Upper lobe of right lung (tissue), 1 donor: ENCODE measurements around the gene LMTK3. TPM values are rescaled to one million over a fixed set of nuclear protein-coding genes. Genes with fewer than 3 reads are reported as not detected.

Experiments
- ATAC-seq: fragments of 200-7000 bp; cut with Tn5 transposase; one replicate; pipeline ENCODE4 v1.9.1; 2020; ENCODE audit warnings: mild to moderate bottlenecking, moderate library complexity
- DNase-seq: peaks from one replicate; pipeline ENCODE4 v3.0.0-alpha.2; 2020
- H3K27ac ChIP-seq: fragments of 200-600 bp; one replicate; pipeline ENCODE4 v1.8.0; 2022
- H3K27me3 ChIP-seq: fragments of 200-600 bp; one replicate; pipeline ENCODE4 v1.8.0; 2022; ENCODE audit warnings: mild to moderate bottlenecking
- H3K36me3 ChIP-seq: fragments of 200-600 bp; one replicate; pipeline ENCODE4 v1.8.0; 2022
- H3K4me1 ChIP-seq: fragments of 200-600 bp; one replicate; pipeline ENCODE4 v1.8.0; 2022
- H3K4me3 ChIP-seq: fragments of 200-600 bp; one replicate; pipeline ENCODE4 v1.8.0; 2022; ENCODE audit warnings: mild to moderate bottlenecking
- H3K9me3 ChIP-seq: fragments of 200-600 bp; one replicate; pipeline ENCODE4 v1.8.0; 2022
- CTCF ChIP-seq: fragments of 200-600 bp; IDR thresholded peaks from one replicate; pipeline ENCODE4 v1.8.0; 2022; ENCODE audit warnings: antibody characterized with exemption
- intact Hi-C: fragments of 100-400 bp; cut with DNase I; formaldehyde crosslinking; loops from one replicate; pipeline ENCODE4 v1.11.0; 2022
- total RNA-seq: library from RNA; stranded (reverse); fragmentation: NEBNext Ultra II Directional; extraction: Animal tissue kit (Norgen Biotek cat#: 25700); gene quantifications from one replicate; pipeline ENCODE4 v1.2.1, GENCODE V29; 2021
- donor health status: DM: no; HTN: yes; CAD: no; lungs with severe emphysema.

Gene LMTK3
- total RNA-seq, 1 donor from 2014 or later: 7.1 TPM

- intact Hi-C loops: loop anchor here (10.0 kb wide), 1 partner anchor 86 kb away; no protein-coding TSS in a partner anchor
- H3K27ac ChIP-seq: no peak overlapping the region
- DNase-seq: no peak
- H3K4me1 ChIP-seq: peaks cover 11% of the 10 kb centered on the region
- no peak overlapping the region for H3K4me3 ChIP-seq
- peaks cover 32% of the 10 kb centered on the region for H3K27me3 ChIP-seq
- ATAC-seq: no peak
- no peak for TF ChIP-seq CTCF
- no peaks in the 10 kb centered on the region for H3K9me3 ChIP-seq
- H3K36me3 ChIP-seq: no peaks in the 10 kb centered on the region
Measured at GRCh38 chr19:48498595-48499311, 12.9 kb downstream of the LMTK3 start.

- intact Hi-C loops: loop anchor here (10.0 kb wide), 1 partner anchor 87 kb away; no protein-coding TSS in a partner anchor
- no peak overlapping the region for H3K4me3 ChIP-seq
Measured at GRCh38 chr19:48497728-48498594, 13.7 kb downstream of the LMTK3 start.

GRCh38 chr19:48496959-48497727 lies 14.5 kb downstream of the LMTK3 start:
- peaks cover 14% of the 10 kb centered on the region for H3K4me1 ChIP-seq
- DNase-seq: no peak
- H3K27ac ChIP-seq: no peak overlapping the region
- H3K9me3 ChIP-seq: no peaks in the 10 kb centered on the region
- no peak for ATAC-seq
- no peak for TF ChIP-seq CTCF
- H3K27me3 ChIP-seq: peaks cover 32% of the 10 kb centered on the region
- H3K36me3 ChIP-seq: no peaks in the 10 kb centered on the region
- intact Hi-C loops: loop anchor here (10.0 kb wide), 1 partner anchor 88 kb away; no protein-coding TSS in a partner anchor
- H3K4me3 ChIP-seq: no peak overlapping the region

More at GRCh38 chr19:48497728-48498594, 13.7 kb downstream of the LMTK3 start:
- ATAC-seq (no peak), DNase-seq (no peak)
- no peaks in the 10 kb centered on the region for H3K36me3 ChIP-seq
- H3K27ac ChIP-seq: no peak overlapping the region
- H3K4me1 ChIP-seq: peaks cover 11% of the 10 kb centered on the region
- H3K9me3 ChIP-seq: no peaks in the 10 kb centered on the region
- H3K27me3 ChIP-seq: peaks cover 32% of the 10 kb centered on the region
- TF ChIP-seq CTCF: no peak

- peaks cover 21% of the 10 kb centered on the region for H3K27me3 ChIP-seq
- intact Hi-C loops: loop anchor here (10.0 kb wide), 1 partner anchor 89 kb away; no protein-coding TSS in a partner anchor
- no peaks in the 10 kb centered on the region for H3K9me3 ChIP-seq
- ATAC-seq (no peak), DNase-seq (no peak)
- no peak overlapping the region for H3K27ac ChIP-seq
- H3K36me3 ChIP-seq: no peaks in the 10 kb centered on the region
- H3K4me1 ChIP-seq: peaks cover 23% of the 10 kb centered on the region
- H3K4me3 ChIP-seq: no peak overlapping the region
- no peak for TF ChIP-seq CTCF
Measured at GRCh38 chr19:48495396-48495795, 16.2 kb downstream of the LMTK3 start.

GRCh38 chr19:48493718-48494401 lies 17.8 kb downstream of the LMTK3 start:
- Histone ChIP-seq H3K4me1 (peaks cover 23% of the 10 kb centered on the region), H3K36me3 (no peaks in the 10 kb centered on the region), H3K27me3 (peaks cover 14% of the 10 kb centered on the region), H3K4me3 (peak overlapping the region; percentile 53), H3K9me3 (no peaks in the 10 kb centered on the region), H3K27ac (peak overlapping the region; percentile 65)
- TF ChIP-seq CTCF: no peak
- DNase-seq (no peak), ATAC-seq (peak; percentile 1)
- intact Hi-C loops: loop anchor here (10.0 kb wide), 1 partner anchor 91 kb away; no protein-coding TSS in a partner anchor
